Measurements from ENCODE around the gene ESPNL.

ESPNL gene

GRCh38 chr2:238091436-238092060 is 8.6 kb upstream of the ESPNL start:
- H3K27ac ChIP-seq (ENCODE audit: low read length), result no peak overlapping the region
- H3K4me1 ChIP-seq (ENCODE audit: control insufficient read depth, insufficient read depth, low read length), result no peaks in the 10 kb centered on the region
- H3K36me3 ChIP-seq (ENCODE audit: control insufficient read depth in 2 of 2, insufficient read depth in 2 of 2, low read length in 2 of 2), result no peaks in the 10 kb centered on the region
- no peaks in the 10 kb centered on the region for H3K27me3 ChIP-seq (ENCODE audit: control insufficient read depth in 1 of 2, insufficient read depth in 2 of 2, low read length in 2 of 2)
- H3K9me3 ChIP-seq (ENCODE audit: control insufficient read depth in 2 of 2, low read length in 2 of 2), result no peaks in the 10 kb centered on the region
- H3K9ac ChIP-seq (ENCODE audit: low read length in 2 of 2), result no peak overlapping the region
- no peak overlapping the region for H3K4me3 ChIP-seq (ENCODE audit: low read length in 2 of 2)

DNA sequence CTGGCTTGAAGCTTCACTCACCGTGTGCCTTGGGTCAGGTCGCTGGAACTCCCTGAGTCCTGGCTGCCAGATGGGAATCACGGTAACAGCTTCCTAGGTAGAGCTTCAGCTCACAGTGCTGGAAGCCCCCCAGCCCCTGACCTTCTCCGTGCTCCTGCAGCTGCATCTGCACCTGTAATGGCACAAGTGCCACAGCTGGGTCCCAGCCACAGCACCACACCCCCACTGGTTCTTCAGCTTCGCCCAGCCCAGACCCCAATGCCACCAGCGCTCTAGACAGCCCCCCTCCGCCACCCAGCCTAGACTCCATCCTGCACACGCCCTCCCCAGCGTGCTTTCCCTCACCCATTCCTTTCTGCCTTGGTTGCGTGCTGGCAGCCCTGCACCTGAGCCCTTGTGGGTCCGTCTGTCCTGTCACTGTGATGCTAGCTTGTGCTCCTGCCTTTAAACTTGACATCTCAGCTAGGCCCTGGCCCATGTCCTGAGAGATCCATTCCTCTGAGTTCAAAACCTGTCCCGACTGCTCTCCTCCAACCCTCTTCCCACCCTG is 7.6 kb upstream of the ESPNL start:
- no peak overlapping the region for H3K4me3 ChIP-seq (ENCODE audit: low read length in 2 of 2)
- no peaks in the 10 kb centered on the region for H3K4me1 ChIP-seq (ENCODE audit: control insufficient read depth, insufficient read depth, low read length)
- H3K36me3 ChIP-seq (ENCODE audit: control insufficient read depth in 2 of 2, insufficient read depth in 2 of 2, low read length in 2 of 2), result no peaks in the 10 kb centered on the region
- H3K9me3 ChIP-seq (ENCODE audit: control insufficient read depth in 2 of 2, low read length in 2 of 2), result no peaks in the 10 kb centered on the region
- H3K9ac ChIP-seq (ENCODE audit: low read length in 2 of 2), result no peak overlapping the region
- H3K27ac ChIP-seq (ENCODE audit: low read length), result no peak overlapping the region
- no peaks in the 10 kb centered on the region for H3K27me3 ChIP-seq (ENCODE audit: control insufficient read depth in 1 of 2, insufficient read depth in 2 of 2, low read length in 2 of 2)

DNA sequence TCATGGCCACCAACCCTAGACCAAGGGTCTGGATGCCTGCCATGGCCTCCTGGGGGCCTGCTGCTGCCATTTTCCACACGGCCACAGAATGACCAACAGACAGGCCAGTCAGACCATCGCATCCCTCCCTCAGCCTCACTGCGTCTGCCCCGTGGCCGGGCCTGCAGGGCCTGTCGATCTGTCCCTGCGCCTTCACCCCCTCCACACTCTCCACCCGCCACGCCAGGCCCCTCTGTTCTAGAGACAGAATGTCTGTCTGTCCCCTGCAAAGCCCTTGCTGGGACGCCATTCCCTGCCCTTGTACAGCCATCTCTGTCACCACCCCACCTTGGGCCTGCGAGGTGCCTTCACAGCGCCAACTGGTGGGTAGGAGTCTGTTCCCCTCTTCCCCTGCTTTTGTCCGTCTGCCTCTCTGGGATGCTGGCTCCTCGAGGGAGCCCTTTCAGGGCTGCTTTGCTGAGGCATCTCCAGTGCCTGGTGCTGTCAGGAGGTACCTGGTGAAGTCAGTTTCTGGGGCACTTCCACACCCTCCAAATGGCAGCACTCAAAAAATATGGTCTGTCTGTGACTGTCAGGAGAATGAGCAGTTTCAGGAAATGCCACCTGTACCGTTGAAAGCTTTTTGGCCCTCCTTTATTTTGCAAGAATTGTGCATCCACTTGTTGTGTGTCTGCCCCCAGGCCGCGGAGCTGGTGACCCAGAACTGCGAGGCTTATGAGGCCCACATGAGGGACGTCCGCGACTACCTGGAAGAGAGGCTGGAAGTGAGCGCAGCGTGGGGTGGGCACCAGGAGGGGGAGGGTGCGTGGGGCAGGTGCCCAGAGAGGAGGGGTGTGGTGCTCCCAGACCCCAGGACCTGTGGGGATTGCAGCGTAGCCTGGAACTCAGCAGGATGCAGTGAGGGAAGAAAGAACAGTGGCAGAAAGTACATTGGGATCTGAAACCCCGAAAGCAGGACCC is 6.7 kb upstream of the ESPNL start:
- Histone ChIP-seq H3K4me1 (ENCODE audit: control insufficient read depth, insufficient read depth, low read length) (peaks cover 2% of the 10 kb centered on the region), H3K4me3 (ENCODE audit: low read length in 2 of 2) (no peak overlapping the region), H3K27ac (ENCODE audit: low read length) (no peak overlapping the region), H3K27me3 (ENCODE audit: control insufficient read depth in 1 of 2, insufficient read depth in 2 of 2, low read length in 2 of 2) (no peaks in the 10 kb centered on the region), H3K36me3 (ENCODE audit: control insufficient read depth in 2 of 2, insufficient read depth in 2 of 2, low read length in 2 of 2) (no peaks in the 10 kb centered on the region), H3K9me3 (ENCODE audit: control insufficient read depth in 2 of 2, low read length in 2 of 2) (no peaks in the 10 kb centered on the region), H3K9ac (ENCODE audit: low read length in 2 of 2) (no peak overlapping the region)

DNA sequence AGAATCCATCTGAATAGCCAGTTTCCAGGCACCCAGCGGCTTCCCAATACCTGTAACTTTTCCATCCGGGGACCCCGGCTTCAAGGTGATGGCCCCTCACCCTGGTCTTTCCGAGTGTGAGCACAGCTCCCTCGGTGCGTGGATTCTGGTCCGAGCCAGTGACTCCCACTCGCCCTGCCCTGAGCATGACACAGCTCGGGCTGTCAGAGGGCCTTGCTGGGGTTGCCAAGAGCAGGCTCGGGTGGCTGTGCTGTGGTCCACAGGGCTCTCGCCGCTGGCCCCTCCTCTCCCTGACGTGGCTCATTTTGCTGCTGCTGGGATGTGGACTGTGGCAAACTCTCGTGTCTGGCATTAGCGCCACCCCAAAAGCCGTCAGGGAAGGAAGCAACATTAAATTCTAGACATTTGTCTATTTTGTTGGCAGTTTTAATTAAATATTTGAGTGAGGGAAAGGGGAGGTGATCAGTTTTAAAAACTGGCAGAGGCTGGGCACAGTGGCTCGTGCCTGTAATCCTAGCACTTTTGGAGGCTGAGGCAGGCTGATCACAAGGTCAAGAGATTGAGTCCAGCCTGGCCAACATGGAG is 5.6 kb upstream of the ESPNL start:
- no peaks in the 10 kb centered on the region for H3K9me3 ChIP-seq (ENCODE audit: control insufficient read depth in 2 of 2, low read length in 2 of 2)
- no peak overlapping the region for H3K4me3 ChIP-seq (ENCODE audit: low read length in 2 of 2)
- no peaks in the 10 kb centered on the region for H3K27me3 ChIP-seq (ENCODE audit: control insufficient read depth in 1 of 2, insufficient read depth in 2 of 2, low read length in 2 of 2)
- H3K4me1 ChIP-seq (ENCODE audit: control insufficient read depth, insufficient read depth, low read length), result peaks cover 2% of the 10 kb centered on the region
- H3K36me3 ChIP-seq (ENCODE audit: control insufficient read depth in 2 of 2, insufficient read depth in 2 of 2, low read length in 2 of 2), result no peaks in the 10 kb centered on the region
- H3K9ac ChIP-seq (ENCODE audit: low read length in 2 of 2), result no peak overlapping the region
- H3K27ac ChIP-seq (ENCODE audit: low read length), result no peak overlapping the region

DNA sequence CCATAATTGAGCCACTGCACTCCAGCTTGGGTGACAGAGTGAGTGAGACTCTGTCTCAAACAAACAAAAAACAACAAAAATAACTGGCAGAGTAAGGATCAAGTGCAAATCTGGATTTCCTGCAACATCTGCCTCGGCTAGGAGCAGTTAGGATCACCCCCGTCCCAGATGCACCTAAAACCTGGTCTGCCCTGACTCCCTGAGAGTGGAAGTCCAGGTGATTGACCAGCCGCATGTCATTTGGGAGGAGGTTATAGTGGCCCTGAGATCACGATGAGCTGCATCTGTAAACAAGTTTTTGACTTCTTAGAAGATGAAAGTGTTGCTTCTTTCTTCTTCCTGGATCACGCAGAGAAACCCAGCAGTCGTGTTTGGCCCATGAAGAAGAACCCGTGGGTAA is 5.0 kb upstream of the ESPNL start:
- H3K9ac ChIP-seq (ENCODE audit: low read length in 2 of 2), result no peak overlapping the region

GRCh38 chr2:238096311-238097011 is 3.7 kb upstream of the ESPNL start:
- Histone ChIP-seq H3K9me3 (ENCODE audit: control insufficient read depth in 2 of 2, low read length in 2 of 2) (no peaks in the 10 kb centered on the region), H3K4me1 (ENCODE audit: control insufficient read depth, insufficient read depth, low read length) (peaks cover 2% of the 10 kb centered on the region), H3K27me3 (ENCODE audit: control insufficient read depth in 1 of 2, insufficient read depth in 2 of 2, low read length in 2 of 2) (no peaks in the 10 kb centered on the region), H3K9ac (ENCODE audit: low read length in 2 of 2) (no peak overlapping the region), H3K4me3 (ENCODE audit: low read length in 2 of 2) (no peak overlapping the region), H3K27ac (ENCODE audit: low read length) (no peak overlapping the region), H3K36me3 (ENCODE audit: control insufficient read depth in 2 of 2, insufficient read depth in 2 of 2, low read length in 2 of 2) (no peaks in the 10 kb centered on the region)

More for the DNA sequence above, 5.0 kb upstream of the ESPNL start:
- Histone ChIP-seq H3K36me3 (ENCODE audit: control insufficient read depth in 2 of 2, insufficient read depth in 2 of 2, low read length in 2 of 2) (no peaks in the 10 kb centered on the region), H3K4me1 (ENCODE audit: control insufficient read depth, insufficient read depth, low read length) (peaks cover 2% of the 10 kb centered on the region), H3K4me3 (ENCODE audit: low read length in 2 of 2) (no peak overlapping the region), H3K27ac (ENCODE audit: low read length) (no peak overlapping the region), H3K9me3 (ENCODE audit: control insufficient read depth in 2 of 2, low read length in 2 of 2) (no peaks in the 10 kb centered on the region), H3K27me3 (ENCODE audit: control insufficient read depth in 1 of 2, insufficient read depth in 2 of 2, low read length in 2 of 2) (no peaks in the 10 kb centered on the region)

DNA sequence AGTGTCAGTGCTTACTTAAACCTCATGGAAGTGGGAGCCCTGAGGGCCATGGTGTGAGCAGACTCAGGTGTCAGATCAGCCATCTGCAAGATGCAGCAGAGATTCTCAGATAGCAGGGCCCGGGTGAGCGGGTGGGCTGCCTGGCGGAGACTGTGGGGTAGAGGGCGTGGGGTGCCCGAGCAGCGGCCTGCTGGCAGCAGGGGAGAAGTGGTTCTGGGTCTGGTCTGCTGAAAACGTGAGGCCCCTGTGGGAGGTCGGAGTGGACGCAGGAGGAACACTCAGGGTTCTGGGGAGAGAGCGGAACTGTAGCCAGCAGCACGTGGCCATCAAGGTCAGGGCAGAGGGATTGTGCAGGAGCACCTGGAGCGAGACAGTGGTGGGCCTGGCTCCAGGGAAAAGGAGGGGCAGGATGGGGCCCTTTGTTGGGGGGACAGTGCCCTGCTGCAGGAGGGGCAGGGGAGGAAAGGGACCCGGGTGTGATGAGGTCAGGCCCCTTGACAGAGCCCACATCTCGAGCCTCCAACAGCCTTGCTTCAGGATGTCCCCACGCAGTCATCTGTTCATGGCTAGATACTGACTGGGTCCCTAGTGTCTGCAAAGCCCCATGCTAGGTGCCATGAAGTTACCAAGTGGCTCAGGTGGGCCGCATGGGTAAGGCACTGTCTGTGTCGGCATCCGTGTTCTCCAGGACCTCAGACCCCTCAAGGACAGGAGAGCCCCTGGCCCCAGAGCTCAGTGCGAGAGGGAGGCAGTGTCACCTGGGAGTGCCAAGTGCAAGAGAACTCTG is 2.7 kb upstream of the ESPNL start:
- Histone ChIP-seq H3K27ac (ENCODE audit: low read length) (no peak overlapping the region), H3K27me3 (ENCODE audit: control insufficient read depth in 1 of 2, insufficient read depth in 2 of 2, low read length in 2 of 2) (no peaks in the 10 kb centered on the region), H3K36me3 (ENCODE audit: control insufficient read depth in 2 of 2, insufficient read depth in 2 of 2, low read length in 2 of 2) (no peaks in the 10 kb centered on the region), H3K4me3 (ENCODE audit: low read length in 2 of 2) (no peak overlapping the region), H3K9me3 (ENCODE audit: control insufficient read depth in 2 of 2, low read length in 2 of 2) (no peaks in the 10 kb centered on the region), H3K9ac (ENCODE audit: low read length in 2 of 2) (no peak overlapping the region), H3K4me1 (ENCODE audit: control insufficient read depth, insufficient read depth, low read length) (peaks cover 2% of the 10 kb centered on the region)

- Histone ChIP-seq H3K4me1 (ENCODE audit: control insufficient read depth, insufficient read depth, low read length) (peaks cover 2% of the 10 kb centered on the region), H3K9ac (ENCODE audit: low read length in 2 of 2) (no peak overlapping the region)
These were observed 1.9 kb upstream of the ESPNL start for GRCh38 chr2:238097988-238098871.

DNA sequence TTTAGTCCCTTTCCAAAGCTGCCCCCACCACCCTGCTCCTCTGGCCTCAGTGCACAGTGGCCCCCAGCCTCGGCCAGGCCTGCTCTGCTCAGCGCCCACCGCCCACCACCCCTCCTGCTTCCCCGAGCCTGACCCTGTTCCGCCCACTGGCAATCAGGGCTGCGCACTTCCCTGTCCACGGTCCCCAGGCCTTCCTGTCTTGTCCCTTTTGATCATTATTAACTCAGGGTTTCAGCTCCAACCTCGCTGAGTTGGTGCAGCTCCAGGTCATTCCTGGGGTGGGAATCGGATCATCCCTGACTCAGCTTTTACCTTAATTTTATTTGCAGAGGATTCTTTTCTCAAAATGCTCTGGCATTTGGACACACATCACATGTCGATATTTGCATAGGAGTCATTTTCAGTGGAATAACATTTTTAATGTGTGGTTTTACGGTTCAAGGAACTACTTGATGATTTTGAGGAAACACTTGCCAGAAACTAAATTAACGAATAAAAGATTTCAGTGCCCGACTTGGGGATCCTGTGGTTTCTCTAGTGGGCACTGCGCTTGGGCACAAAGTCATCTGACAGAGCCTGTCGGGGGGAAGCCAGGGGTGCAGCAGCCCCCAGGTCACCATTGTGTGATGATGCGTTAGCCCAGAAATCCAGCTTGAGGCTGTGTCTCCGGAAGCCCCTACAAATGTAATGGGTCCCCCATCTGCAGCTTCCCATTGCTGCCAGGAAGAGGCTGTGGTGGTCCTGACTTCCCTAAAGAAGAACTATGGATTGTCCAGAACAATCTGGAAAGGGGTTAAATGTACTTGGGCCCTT is 1.0 kb upstream of the ESPNL start:
- Histone ChIP-seq H3K9ac (ENCODE audit: low read length in 2 of 2) (no peak overlapping the region), H3K27me3 (ENCODE audit: control insufficient read depth in 1 of 2, insufficient read depth in 2 of 2, low read length in 2 of 2) (no peaks in the 10 kb centered on the region), H3K27ac (ENCODE audit: low read length) (no peak overlapping the region), H3K4me1 (ENCODE audit: control insufficient read depth, insufficient read depth, low read length) (peaks cover 2% of the 10 kb centered on the region), H3K4me3 (ENCODE audit: low read length in 2 of 2) (no peak overlapping the region), H3K36me3 (ENCODE audit: control insufficient read depth in 2 of 2, insufficient read depth in 2 of 2, low read length in 2 of 2) (no peaks in the 10 kb centered on the region), H3K9me3 (ENCODE audit: control insufficient read depth in 2 of 2, low read length in 2 of 2) (no peaks in the 10 kb centered on the region)

More at GRCh38 chr2:238097988-238098871, 1.9 kb upstream of the ESPNL start:
- no peak overlapping the region for H3K4me3 ChIP-seq (ENCODE audit: low read length in 2 of 2)
- no peaks in the 10 kb centered on the region for H3K36me3 ChIP-seq (ENCODE audit: control insufficient read depth in 2 of 2, insufficient read depth in 2 of 2, low read length in 2 of 2)
- no peak overlapping the region for H3K27ac ChIP-seq (ENCODE audit: low read length)
- no peaks in the 10 kb centered on the region for H3K27me3 ChIP-seq (ENCODE audit: control insufficient read depth in 1 of 2, insufficient read depth in 2 of 2, low read length in 2 of 2)
- no peaks in the 10 kb centered on the region for H3K9me3 ChIP-seq (ENCODE audit: control insufficient read depth in 2 of 2, low read length in 2 of 2)

Data from stomach smooth muscle (tissue), 2 donors.